ENCODE results near the gene PPP1R37. TPM values are rescaled to one million over a fixed set of nuclear protein-coding genes. Genes with fewer than 3 reads are reported as not detected.

Gene PPP1R37
- total and polyA plus RNA-seq, 2 donors (not counting 1 experiment from before 2014, with no cell fraction given), result 20.7 to 28.1 TPM

DNA sequence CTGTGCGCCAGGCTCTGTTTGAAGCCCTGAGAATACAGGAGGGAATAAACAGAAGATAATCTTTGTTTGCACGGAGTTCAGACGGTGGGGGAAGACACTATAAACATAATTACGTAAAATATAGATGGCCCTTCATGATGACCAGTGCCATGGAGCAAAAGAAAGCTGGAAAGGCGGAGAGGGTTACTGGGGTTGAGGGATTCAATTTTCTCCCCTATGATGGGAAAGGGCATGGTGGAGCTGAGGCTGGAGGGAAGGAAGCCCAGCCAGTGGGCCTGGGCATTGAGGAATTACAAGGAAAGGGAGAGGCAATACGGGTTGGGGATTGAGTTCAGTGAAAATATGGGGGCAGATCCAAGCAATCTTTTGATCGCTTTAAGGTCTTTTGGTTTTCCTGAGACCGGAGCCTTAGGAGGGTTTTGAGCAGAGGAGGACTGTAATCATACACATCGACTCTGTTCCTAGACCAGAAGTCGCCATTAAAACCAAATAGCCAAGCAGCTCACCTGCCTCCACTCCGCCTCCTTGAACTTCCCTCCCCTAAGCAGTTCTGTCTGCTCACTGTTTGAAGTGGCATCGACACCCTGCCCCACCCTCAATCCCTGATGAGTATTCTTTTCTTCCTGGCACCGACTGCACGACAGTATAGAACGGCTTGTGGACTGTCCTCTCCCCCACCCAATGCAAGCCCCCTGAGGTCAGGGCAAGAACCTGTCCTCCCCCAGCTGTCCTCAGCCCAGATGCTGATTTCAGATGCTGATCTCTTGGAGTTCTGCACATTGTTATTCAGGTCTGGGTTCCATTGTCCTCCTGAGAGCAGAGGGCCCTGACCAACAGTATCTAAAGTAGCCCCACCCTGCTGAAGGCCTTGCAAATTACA lies 15.9 kb upstream of the PPP1R37 start:
- Mint-ChIP-seq H3K4me3 (peak overlapping the region; percentile 94), H3K27me3 (no peaks in the 10 kb centered on the region), H3K27ac (peak overlapping the region; percentile 96), H3K9me3 (ENCODE audit: insufficient read depth) (no peaks in the 10 kb centered on the region), H3K4me1 (peaks cover 61% of the 10 kb centered on the region)
- peak overlapping the region; percentile 34 to 75 for H3K27ac ChIP-seq (ENCODE audit: low read length in 2 of 2)
- no peaks in the 10 kb centered on the region for H3K9me3 ChIP-seq (ENCODE audit: control extremely low read depth in 1 of 3, control insufficient read depth in 2 of 3, insufficient read depth in 1 of 3, low read length in 2 of 3)
- DNase-seq, result no peak
- H4K20me1 ChIP-seq (ENCODE audit: control insufficient read depth, insufficient read depth, low read length, poor library complexity, severe bottlenecking), result peaks cover 51% of the 10 kb centered on the region
- no peak for TF ChIP-seq EZH2 (IDR thresholded peaks at IDR 0.05; ENCODE audit: borderline replicate concordance, insufficient read depth, low read depth, low read length, poor library complexity, severe bottlenecking)
- TF ChIP-seq, protein P1, sequence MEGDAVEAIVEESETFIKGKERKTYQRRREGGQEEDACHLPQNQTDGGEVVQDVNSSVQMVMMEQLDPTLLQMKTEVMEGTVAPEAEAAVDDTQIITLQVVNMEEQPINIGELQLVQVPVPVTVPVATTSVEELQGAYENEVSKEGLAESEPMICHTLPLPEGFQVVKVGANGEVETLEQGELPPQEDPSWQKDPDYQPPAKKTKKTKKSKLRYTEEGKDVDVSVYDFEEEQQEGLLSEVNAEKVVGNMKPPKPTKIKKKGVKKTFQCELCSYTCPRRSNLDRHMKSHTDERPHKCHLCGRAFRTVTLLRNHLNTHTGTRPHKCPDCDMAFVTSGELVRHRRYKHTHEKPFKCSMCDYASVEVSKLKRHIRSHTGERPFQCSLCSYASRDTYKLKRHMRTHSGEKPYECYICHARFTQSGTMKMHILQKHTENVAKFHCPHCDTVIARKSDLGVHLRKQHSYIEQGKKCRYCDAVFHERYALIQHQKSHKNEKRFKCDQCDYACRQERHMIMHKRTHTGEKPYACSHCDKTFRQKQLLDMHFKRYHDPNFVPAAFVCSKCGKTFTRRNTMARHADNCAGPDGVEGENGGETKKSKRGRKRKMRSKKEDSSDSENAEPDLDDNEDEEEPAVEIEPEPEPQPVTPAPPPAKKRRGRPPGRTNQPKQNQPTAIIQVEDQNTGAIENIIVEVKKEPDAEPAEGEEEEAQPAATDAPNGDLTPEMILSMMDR (IDR thresholded peaks at IDR 0.05), result no peak
- ATAC-seq (ENCODE audit: low read depth), result no peak
- intact Hi-C loops (cut with micrococcal nuclease), result loop anchor here (5.0 kb wide), 1 partner anchor 325 kb away; no protein-coding TSS in a partner anchor
- 83% methylated on average over 11 of the region's 15 CpGs for WGBS (ENCODE audit: insufficient coverage)
- peaks cover 42 to 64% of the 10 kb centered on the region in 2 donors for H3K4me1 ChIP-seq (ENCODE audit: control insufficient read depth in 2 of 2, insufficient read depth in 2 of 2, low read length in 2 of 2)
- H3K9ac ChIP-seq (ENCODE audit: low read length), result peak overlapping the region; percentile 93
- H2AFZ ChIP-seq (ENCODE audit: insufficient read depth, low read depth, low read length, poor library complexity, severe bottlenecking), result no peak overlapping the region
- POLR2A ChIA-PET, result interaction anchor here (0.5 kb wide), 1 partner anchor 124 kb away, joined by 3 read pairs; no protein-coding TSS in a partner anchor
- H3K4me3 ChIP-seq (ENCODE audit: control extremely low read depth in 1 of 5, extremely low read depth in 1 of 5, insufficient read depth in 1 of 5, low read depth in 2 of 5, low read length in 4 of 5), result peak overlapping the region; percentile 29 to 94 (median 84)
- peaks cover 77% of the 10 kb centered on the region for H3K79me2 ChIP-seq (ENCODE audit: control insufficient read depth, insufficient read depth, low read length)
- H3K27me3 ChIP-seq (replicated peaks in 1 of 4; ENCODE audit: control extremely low read depth in 1 of 4, control insufficient read depth in 3 of 4, insufficient read depth in 4 of 4, low read length in 3 of 4), result no peaks in the 10 kb centered on the region
- H3K4me2 ChIP-seq (replicated peaks; ENCODE audit: low read depth, low read length, poor library complexity, severe bottlenecking), result peak overlapping the region; percentile 91
- peaks cover 0 to 34% of the 10 kb centered on the region in 2 experiments for H3K36me3 ChIP-seq (replicated peaks in 1 of 2; ENCODE audit: control extremely low read depth in 1 of 2, control insufficient read depth in 1 of 2, extremely low read depth in 1 of 2, insufficient read depth in 2 of 2, low read length in 1 of 2)
- CTCF ChIA-PET, result interaction anchor here (0.6 to 1.3 kb wide), 2 partner anchors 30 to 61 kb away, joined by 3 read pairs; no protein-coding TSS in a partner anchor
